HG03060 (cell line): ENCODE results near the gene PROM1.

ENCODE experiments used
- ATAC-seq: cut with Tn5 transposase; IDR thresholded peaks from one replicate; pipeline ENCODE4 v1.9.1; 2021; ENCODE audit warnings: low read depth, moderate number of reproducible peaks; ENCODE audit not compliant: unreplicated experiment

Gene PROM1

GRCh38 chr4:16083241-16084191 is at the start of gene PROM1:
PROM1 (minus strand) TSS chr4:16084023; CDS start chr4:16075906, 8,117 bp downstream.
- ATAC-seq: no peak

- no peak for ATAC-seq
Measured at GRCh38 chr4:16133406-16133805, 49.6 kb upstream of the PROM1 start.

GRCh38 chr4:16131293-16131692 is 47.5 kb upstream of the PROM1 start:
- ATAC-seq: no peak

GRCh38 chr4:16129336-16129735 is 45.5 kb upstream of the PROM1 start:
- no peak for ATAC-seq

GRCh38 chr4:16126714-16127113 is 42.9 kb upstream of the PROM1 start:
- no peak for ATAC-seq

GRCh38 chr4:16125571-16126445 is 42.0 kb upstream of the PROM1 start:
- ATAC-seq: no peak

- ATAC-seq: no peak
Measured at GRCh38 chr4:16124232-16124631, 40.4 kb upstream of the PROM1 start.

- ATAC-seq: no peak
Measured at GRCh38 chr4:16123356-16124084, 39.7 kb upstream of the PROM1 start.

GRCh38 chr4:16122784-16123183 is 39.0 kb upstream of the PROM1 start:
- ATAC-seq: no peak

- ATAC-seq: no peak
Measured at GRCh38 chr4:16122308-16122711, 38.5 kb upstream of the PROM1 start.

- ATAC-seq: no peak
Measured at GRCh38 chr4:16120720-16121119, 36.9 kb upstream of the PROM1 start.

GRCh38 chr4:16119981-16120380 is 36.2 kb upstream of the PROM1 start:
- no peak for ATAC-seq

- ATAC-seq: no peak
Measured at GRCh38 chr4:16118090-16118489, 34.3 kb upstream of the PROM1 start.

- ATAC-seq: no peak
Measured at GRCh38 chr4:16117164-16117563, 33.3 kb upstream of the PROM1 start.

- no peak for ATAC-seq
Measured at GRCh38 chr4:16116493-16116990, 32.7 kb upstream of the PROM1 start.

GRCh38 chr4:16116019-16116418 is 32.2 kb upstream of the PROM1 start:
- no peak for ATAC-seq

- no peak for ATAC-seq
Measured at GRCh38 chr4:16114546-16114945, 30.7 kb upstream of the PROM1 start.

GRCh38 chr4:16113741-16114140 is 29.9 kb upstream of the PROM1 start:
- no peak for ATAC-seq

- ATAC-seq: no peak
Measured at GRCh38 chr4:16111533-16111932, 27.7 kb upstream of the PROM1 start.

- no peak for ATAC-seq
Measured at GRCh38 chr4:16110661-16111290, 27.0 kb upstream of the PROM1 start.
